Fibroblast of mammary gland (primary cell): Measurements from ENCODE around the gene NFE2L3.

ENCODE experiments used
- DNase-seq: peaks from one replicate; pipeline ENCODE4 v3.0.0-alpha.2; 2010; ENCODE audit warnings: low read depth
- H3K4me3 ChIP-seq: 2 replicates; pipeline ENCODE4 v1.5.1; 2011; ENCODE audit warnings: low read depth, mild to moderate bottlenecking, low read length, moderate library complexity; ENCODE audit not compliant: control insufficient read depth
- TF ChIP-seq, protein P1 (sequence below): conservative IDR thresholded peaks from 2 replicates; pipeline ENCODE4 v1.5.1; 2011; ENCODE audit warnings: low read depth, low read length, inconsistent platforms; ENCODE audit not compliant: control insufficient read depth, insufficient read depth

The NFE2L3 gene

DNA sequence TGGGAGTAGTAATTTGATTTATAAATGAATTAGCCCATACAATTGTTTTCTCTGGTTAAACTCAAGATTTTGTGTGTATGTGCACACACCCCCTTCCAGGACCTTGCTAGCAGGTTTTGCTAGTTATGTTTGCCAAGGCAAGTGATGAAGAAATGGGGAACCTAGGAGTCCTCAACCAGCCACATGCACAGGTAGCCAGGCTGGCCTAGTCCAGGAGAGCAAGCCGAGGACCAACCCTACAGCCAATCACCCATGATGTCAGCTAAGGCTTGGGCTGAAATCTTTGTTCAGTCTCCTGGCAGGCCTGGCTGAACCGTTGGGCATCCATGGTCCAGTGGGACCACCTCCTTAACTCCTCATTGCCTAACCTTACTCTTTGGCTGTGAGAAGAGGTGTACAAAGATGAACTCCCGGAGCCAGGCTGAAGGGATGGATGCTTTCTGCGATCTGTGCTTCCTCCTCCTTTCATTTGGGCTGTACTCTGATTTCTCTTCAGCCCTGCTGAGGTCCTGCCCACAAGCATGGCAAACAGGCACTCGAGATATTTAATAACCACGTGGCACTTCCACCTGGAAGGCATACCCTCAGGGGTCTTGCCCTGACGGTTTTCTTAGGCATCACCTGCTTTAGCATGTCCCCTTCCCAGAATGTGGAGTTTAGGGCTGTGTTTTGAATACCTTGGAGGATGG, 26.4 kb downstream of the NFE2L3 start:
- H3K4me3 ChIP-seq = no peak overlapping the region
- TF ChIP-seq, protein P1, sequence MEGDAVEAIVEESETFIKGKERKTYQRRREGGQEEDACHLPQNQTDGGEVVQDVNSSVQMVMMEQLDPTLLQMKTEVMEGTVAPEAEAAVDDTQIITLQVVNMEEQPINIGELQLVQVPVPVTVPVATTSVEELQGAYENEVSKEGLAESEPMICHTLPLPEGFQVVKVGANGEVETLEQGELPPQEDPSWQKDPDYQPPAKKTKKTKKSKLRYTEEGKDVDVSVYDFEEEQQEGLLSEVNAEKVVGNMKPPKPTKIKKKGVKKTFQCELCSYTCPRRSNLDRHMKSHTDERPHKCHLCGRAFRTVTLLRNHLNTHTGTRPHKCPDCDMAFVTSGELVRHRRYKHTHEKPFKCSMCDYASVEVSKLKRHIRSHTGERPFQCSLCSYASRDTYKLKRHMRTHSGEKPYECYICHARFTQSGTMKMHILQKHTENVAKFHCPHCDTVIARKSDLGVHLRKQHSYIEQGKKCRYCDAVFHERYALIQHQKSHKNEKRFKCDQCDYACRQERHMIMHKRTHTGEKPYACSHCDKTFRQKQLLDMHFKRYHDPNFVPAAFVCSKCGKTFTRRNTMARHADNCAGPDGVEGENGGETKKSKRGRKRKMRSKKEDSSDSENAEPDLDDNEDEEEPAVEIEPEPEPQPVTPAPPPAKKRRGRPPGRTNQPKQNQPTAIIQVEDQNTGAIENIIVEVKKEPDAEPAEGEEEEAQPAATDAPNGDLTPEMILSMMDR = no peak
- DNase-seq = no peak

DNA sequence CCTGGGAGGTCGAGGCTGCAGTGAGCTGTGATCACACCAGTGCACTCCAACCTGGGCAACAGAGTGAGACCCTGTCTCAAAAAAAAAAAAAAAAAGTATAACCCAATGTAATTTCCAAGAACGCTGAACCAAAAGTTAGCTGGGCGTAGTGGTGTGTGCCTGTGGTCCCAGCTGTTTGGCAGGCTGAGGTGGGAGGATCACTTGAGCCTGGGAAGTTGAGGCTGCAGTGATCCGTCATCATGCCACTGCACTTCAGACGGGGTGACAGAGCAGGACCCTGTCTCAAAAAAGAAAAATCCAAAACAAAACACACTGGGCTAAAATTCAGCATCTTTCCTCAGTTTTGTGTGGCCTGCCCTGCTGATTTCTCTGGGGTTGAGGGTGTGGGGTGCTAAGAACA, 27.4 kb downstream of the NFE2L3 start:
- H3K4me3 ChIP-seq = no peak overlapping the region
- TF ChIP-seq, protein P1 = no peak
- no peak for DNase-seq

DNA sequence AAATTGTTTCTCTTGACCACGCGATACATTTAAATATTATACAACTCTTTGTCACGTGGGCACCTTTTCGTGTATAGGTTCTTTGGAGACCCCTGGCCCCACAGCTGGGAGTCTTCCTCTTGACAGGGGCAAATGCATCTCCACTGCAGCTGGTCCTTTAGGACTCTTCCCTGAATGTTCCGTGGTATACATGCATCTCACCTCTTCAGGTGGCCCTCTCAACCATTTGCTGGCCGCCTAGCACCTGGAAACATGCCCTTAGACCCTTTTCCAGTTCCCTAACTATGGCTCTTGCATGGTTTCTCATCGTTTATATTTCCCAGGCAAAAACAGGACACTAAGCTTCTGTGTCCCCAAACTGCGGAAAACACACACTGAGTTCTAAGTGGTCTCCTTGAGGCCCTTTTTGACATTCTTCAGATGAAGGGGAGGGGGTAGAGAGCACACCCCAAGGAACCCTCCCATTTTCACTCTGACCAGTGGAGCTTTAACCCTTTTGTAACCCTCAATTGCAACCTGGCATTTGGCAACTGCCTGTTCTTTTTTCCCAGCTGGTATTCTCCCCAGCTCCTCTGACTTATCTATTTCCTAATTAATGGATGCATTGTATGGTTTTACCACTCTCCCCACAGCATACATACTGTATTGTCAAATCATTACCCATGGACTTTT, 28.0 kb downstream of the NFE2L3 start:
- DNase-seq = no peak
- TF ChIP-seq, protein P1 = no peak
- H3K4me3 ChIP-seq = no peak overlapping the region

DNA sequence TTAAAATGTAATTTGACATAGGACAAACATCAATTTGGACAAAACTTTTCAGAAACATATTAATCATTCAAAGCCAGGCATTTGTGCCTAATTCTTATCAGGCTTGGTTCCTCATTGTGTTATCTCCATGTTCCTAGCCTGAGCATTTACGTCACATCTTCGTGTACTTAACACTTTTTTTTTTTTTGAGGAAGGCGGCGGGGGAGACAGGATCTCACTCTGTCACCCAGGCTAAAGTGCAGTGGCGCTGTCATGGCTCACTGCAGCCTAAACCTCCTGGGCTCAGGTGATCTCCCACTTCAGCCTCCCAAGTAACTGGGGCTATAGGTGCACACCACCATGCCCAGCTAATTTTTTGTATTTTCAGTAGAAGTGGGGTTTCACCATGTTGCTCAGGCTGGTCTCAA, 28.8 kb downstream of the NFE2L3 start:
- H3K4me3 ChIP-seq = no peak overlapping the region
- no peak for DNase-seq
- TF ChIP-seq, protein P1 = no peak

DNA sequence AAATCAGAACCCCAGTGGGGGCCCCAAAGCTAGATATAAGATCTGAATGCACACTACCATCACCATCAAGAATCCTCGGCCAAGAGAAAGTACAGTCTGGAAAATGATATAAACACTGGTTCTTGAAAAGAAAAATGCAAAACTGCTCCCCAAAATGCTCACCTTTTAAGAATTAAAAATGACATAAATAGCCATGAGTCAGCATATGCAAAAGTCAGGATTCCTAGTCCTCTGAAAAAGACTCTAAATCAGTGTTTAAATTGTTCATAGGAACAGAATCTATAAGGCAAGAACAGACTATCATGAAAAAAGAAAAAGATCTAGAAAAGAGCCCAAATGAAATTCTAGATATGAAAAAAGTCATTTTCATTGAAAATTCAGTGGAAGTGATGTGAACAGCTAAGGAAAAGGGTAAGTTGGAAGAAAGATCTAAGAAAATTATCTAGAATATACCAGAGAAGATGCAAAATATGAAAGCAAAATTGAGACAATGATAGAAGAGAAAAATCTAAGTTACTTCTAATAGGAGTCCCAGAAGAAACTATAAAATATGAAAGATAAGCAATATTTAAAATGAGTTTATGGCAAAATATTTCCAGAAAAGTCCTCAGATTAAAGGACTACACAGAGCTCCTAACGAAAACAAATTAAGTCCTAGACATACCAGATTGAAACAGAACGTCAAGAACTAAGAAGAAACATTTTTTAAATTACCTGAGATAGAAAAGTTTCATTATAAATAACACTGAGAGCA, 29.7 kb downstream of the NFE2L3 start:
- TF ChIP-seq, protein P1 = no peak
- no peak overlapping the region for H3K4me3 ChIP-seq
- DNase-seq = no peak

DNA sequence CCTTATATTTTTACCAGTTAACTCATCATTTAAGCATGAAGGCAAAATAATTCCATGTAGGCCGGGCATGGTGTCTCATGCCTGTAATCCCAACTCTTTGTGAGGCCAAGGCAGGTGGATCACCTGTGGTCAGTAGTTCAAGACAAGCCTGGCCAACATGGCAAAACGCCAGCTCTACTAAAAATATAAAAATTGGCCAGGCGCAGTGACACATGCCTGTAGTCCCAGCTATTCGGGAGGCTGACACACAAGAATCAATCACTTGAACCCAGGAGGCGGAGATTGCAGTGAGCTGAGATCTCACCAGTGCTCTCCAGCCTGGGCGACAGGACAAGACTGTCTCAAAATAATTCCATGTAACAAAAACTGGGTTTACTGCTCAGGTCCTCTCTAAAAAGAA, 30.3 kb downstream of the NFE2L3 start:
- H3K4me3 ChIP-seq = no peak overlapping the region
- no peak for DNase-seq
- TF ChIP-seq, protein P1 = no peak
